Coronary artery (tissue), 2 donors: ENCODE measurements around the gene SUSD3.
A peak's percentile ranks its signal among the peaks of the same experiment; 100 is the strongest.
"Not testable (repeated sequence)": the region's sequence is repeated elsewhere in the genome, so short reads cannot be mapped to it uniquely, and the experiment has no call there.

Experiments used
- DNase-seq: peaks from one replicate; pipeline ENCODE4 v3.0.0-alpha.2; 2017; ENCODE audit warnings: low spot score
- H3K27ac ChIP-seq, 2 donors: fragments of 200-600 bp; sonication (generic); one replicate each; pipeline ENCODE4 v1.5.1; 2016 to 2019
- H3K4me3 ChIP-seq: fragments of 200-600 bp; sonication (generic); 2 replicates; pipeline ENCODE4 v1.5.1; 2016; ENCODE audit warnings: mild to moderate bottlenecking, moderate library complexity
- CTCF ChIP-seq: fragments of 200-600 bp; sonication (generic); IDR thresholded peaks from one replicate; pipeline ENCODE4 v1.5.1; 2019; ENCODE audit warnings: antibody characterized with exemption

SUSD3 gene

GRCh38 chr9:93097511-93098201, 39.2 kb downstream of the SUSD3 start:
- TF ChIP-seq CTCF = no peak
- peak overlapping the region; percentile 97 to 98 for H3K27ac ChIP-seq
- H3K4me3 ChIP-seq = peak overlapping the region; percentile 91
- DNase-seq = peak; percentile 83

GRCh38 chr9:93098236-93098946, 39.9 kb downstream of the SUSD3 start:
- DNase-seq = peak; percentile 96
- Histone ChIP-seq H3K27ac (peak overlapping the region; percentile 97 to 98), H3K4me3 (peak overlapping the region; percentile 91)
- no peak for TF ChIP-seq CTCF

- DNase-seq = peak; percentile 72
- no peak for TF ChIP-seq CTCF
- H3K4me3 ChIP-seq = no peak overlapping the region
- peak overlapping the region; percentile 75 to 98 for H3K27ac ChIP-seq
Measured at GRCh38 chr9:93099551-93100275, 41.2 kb downstream of the SUSD3 start.

- peak; percentile 36 for DNase-seq
- Histone ChIP-seq H3K4me3 (no peak overlapping the region), H3K27ac (no peak overlapping the region)
- TF ChIP-seq CTCF = no peak
Measured at GRCh38 chr9:93100276-93100636, 41.8 kb downstream of the SUSD3 start.

GRCh38 chr9:93101086-93101485, 42.6 kb downstream of the SUSD3 start:
- not testable (repeated sequence) for H3K4me3 ChIP-seq, H3K27ac ChIP-seq
- DNase-seq = peak; percentile 26

- Histone ChIP-seq H3K4me3 (no peak overlapping the region), H3K27ac (no peak overlapping the region)
- TF ChIP-seq CTCF = no peak
- DNase-seq = no peak
Measured at GRCh38 chr9:93105620-93106019, 47.1 kb downstream of the SUSD3 start.

GRCh38 chr9:93107151-93107824, 48.8 kb downstream of the SUSD3 start:
- no peak overlapping the region for H3K4me3 ChIP-seq
- DNase-seq = peak; percentile 67
- TF ChIP-seq CTCF = no peak
- H3K27ac ChIP-seq = no peak overlapping the region
